K562 treated with DMSO at 1 percent for 4 hours (cell line): ENCODE measurements around the gene CNGA3. TPM values are rescaled to one million over a fixed set of nuclear protein-coding genes. Genes with fewer than 3 reads are reported as not detected.

Experiments used
- total RNA-seq: library from RNA; unstranded; fragments of 300-600 nt; gene quantifications from 2 replicates; pipeline ENCODE4 v1.2.3, GENCODE V29; 2022; ENCODE audit not compliant: insufficient read depth

Gene CNGA3
- total RNA-seq: not detected in 2 replicates

GRCh38 chr2:98346311-98347236 lies at the start of gene CNGA3:
TSS of gene CNGA3 (plus strand) at chr2:98346456. CDS start at chr2:98369976, 23,520 bp downstream.

GRCh38 chr2:98444436-98445176 lies 98.3 kb downstream of the CNGA3 start, which contains the start of gene INPP4A:
TSS of gene INPP4A (plus strand) at chr2:98444858. CDS start at chr2:98520049, 75,191 bp downstream.

Other genes with a start within 250 kb of the CNGA3 start
- 11.6 and 12.7 TPM in 2 replicates for gene INPP4A, start 98.4 kb downstream of the CNGA3 start, total RNA-seq